Spleen (tissue), 11 donors: ENCODE measurements around the gene ATE1. TPM values are rescaled to one million over a fixed set of nuclear protein-coding genes. Genes with fewer than 3 reads are reported as not detected.
"Not testable (repeated sequence)": the region's sequence is repeated elsewhere in the genome, so short reads cannot be mapped to it uniquely, and the experiment has no call there.

Source experiments
- DNase-seq: peaks from one replicate; pipeline ENCODE4 v3.0.0-alpha.2; 2020
- H3K27ac ChIP-seq, 8 donors: fragments of 200-600 bp; sonication (generic) in 7 of 8; 1 replicate in 4 of 8; 2 replicates in 4 of 8; pipeline versions ENCODE4 v1.5.0 to v1.8.0; 2016 to 2021; ENCODE audit warnings: inconsistent platforms in 4 of 8, mild to moderate bottlenecking in 4 of 8, moderate library complexity in 1 of 8
- H3K27me3 ChIP-seq, 7 donors: fragments of 200-600 bp; sonication (generic) in 6 of 7; replicated peaks in 1 of 7; 1 replicate in 4 of 7; 2 replicates in 3 of 7; pipeline versions ENCODE4 v1.5.0 to v1.8.0; 2016 to 2021; ENCODE audit warnings: inconsistent platforms in 3 of 7, mild to moderate bottlenecking in 1 of 7
- H3K36me3 ChIP-seq, 6 donors: fragments of 200-600 bp; sonication (generic) in 5 of 6; 1 replicate in 4 of 6; 2 replicates in 2 of 6; pipeline versions ENCODE4 v1.5.0 to v1.8.0; 2016 to 2021; ENCODE audit warnings: inconsistent platforms in 2 of 6
- H3K4me1 ChIP-seq, 6 donors: fragments of 200-600 bp; sonication (generic) in 5 of 6; 1 replicate in 3 of 6; 2 replicates in 3 of 6; pipeline versions ENCODE4 v1.5.0 to v1.8.0; 2016 to 2021; ENCODE audit warnings: inconsistent platforms in 3 of 6
- H3K4me3 ChIP-seq, 8 donors: fragments of 200-600 bp; sonication (generic) in 7 of 8; 1 replicate in 4 of 8; 2 replicates in 4 of 8; pipeline versions ENCODE4 v1.5.0 to v1.8.0; 2016 to 2021; ENCODE audit warnings: inconsistent platforms in 4 of 8, mild to moderate bottlenecking in 4 of 8, moderate library complexity in 2 of 8
- H3K9me3 ChIP-seq, 8 donors: fragments of 200-600 bp; sonication (generic) in 7 of 8; 1 replicate in 4 of 8; 2 replicates in 4 of 8; pipeline versions ENCODE4 v1.5.0 to v1.8.0; 2016 to 2021; ENCODE audit warnings: inconsistent platforms in 4 of 8
- CTCF ChIP-seq, 11 experiments: fragments of 200-600 bp in 7 of 11; fragments of 450-650 bp in 4 of 11; sonication (generic) in 4 of 11; IDR thresholded peaks in 8 of 11; conservative IDR thresholded peaks in 3 of 11; 1 replicate in 7 of 11; 2 replicates in 4 of 11; pipeline versions ENCODE4 v1.4.0 to v1.8.0; 2016 to 2021; ENCODE audit warnings: antibody characterized with exemption in 11 of 11, inconsistent platforms in 4 of 11, mild to moderate bottlenecking in 1 of 11
- POLR2A ChIP-seq, 3 donors: fragments of 450-650 bp; IDR thresholded peaks; one replicate each; pipeline ENCODE4 v1.5.1; 2017; ENCODE audit warnings: antibody characterized with exemption in 3 of 3, mild to moderate bottlenecking in 1 of 3
- POLR2AphosphoS5 ChIP-seq, 3 donors: sonication (generic); formaldehyde crosslinking; IDR thresholded peaks; one replicate each; pipeline ENCODE4 v1.5.1; 2017; ENCODE audit warnings: antibody characterized with exemption in 3 of 3
- whole genome bisulfite sequencing, 5 donors: extraction: QIAGEN DNeasy Blood & Tissue Kit in 3 of 5; methylation state at CpG; one replicate each; pipeline versions ENCODE4 v1.1.5 to v1.1.7; 2013 to 2018; 5-methylcytosine and 5-hydroxymethylcytosine counted together
- intact Hi-C: fragments of 100-400 bp; cut with DNase I; formaldehyde crosslinking; loops from one replicate; pipeline ENCODE4 v1.15.0; 2023; ENCODE audit warnings: low total_unique reads
- polyA plus RNA-seq, 3 donors: library from polyadenylated mRNA; stranded (reverse); fragments of 200-250 nt; gene quantifications; one replicate each; pipeline ENCODE4 v1.2.1, GENCODE V29; 2013
- total RNA-seq, 7 donors: library from RNA; depleted of rRNA in 3 of 7; stranded (reverse); fragments of >200 nt in 3 of 7; fragmentation: NEBNext Ultra II Directional in 4 of 7; extraction: Animal tissue kit (Norgen Biotek cat#: 25700) in 4 of 7; gene quantifications; one replicate each; pipeline versions ENCODE4 v1.1.0 to v1.2.1, GENCODE V29; 2016 to 2021
- donor health status: healthy with polysubstance abuse.
- donor health status: DM: no; HTN: no; CAD: no; lungs with moderate emphysema.
- donor health status: DM: no; HTN: no; CAD: no.
- donor health status: Bipolar disorder and iron deficiency.
- donor health status: healthy.
- donor health status: DM: no; HTN: no; CAD: no.
- donor health status: DM: yes; HTN: yes; CAD: no.

Gene ATE1
- total and polyA plus RNA-seq, 10 donors = 5.4 to 38.9 (median 29.9) TPM

DNA sequence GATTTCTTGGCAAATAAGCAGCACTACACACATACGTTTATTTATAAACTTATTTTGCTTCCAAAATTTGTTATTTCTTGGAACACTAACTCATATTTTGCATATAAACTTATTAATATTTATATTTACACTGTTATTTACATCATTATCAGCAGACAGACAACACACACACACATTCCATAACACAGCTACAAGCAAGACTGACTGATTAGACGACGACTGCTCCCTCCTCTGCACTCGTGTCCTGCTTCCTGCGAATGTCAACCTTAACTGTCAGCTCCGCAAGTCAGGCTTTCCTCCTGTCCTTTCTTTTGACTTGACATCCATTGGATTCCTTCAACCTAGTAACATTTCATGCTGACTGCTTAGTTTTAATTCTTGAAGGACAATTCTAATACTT lies 96.6 kb downstream of the ATE1 start:
- DNase-seq = no peak
- no peak for TF ChIP-seq CTCF (IDR thresholded peaks at IDR 0.05 in 8 of 11, conservative IDR thresholded peaks at IDR 0.05 in 3 of 11)
- TF ChIP-seq POLR2AphosphoS5 (IDR thresholded peaks at IDR 0.05) = no peak
- no peak for TF ChIP-seq POLR2A (IDR thresholded peaks at IDR 0.05)
- Histone ChIP-seq H3K9me3 (no peaks in the 10 kb centered on the region), H3K27ac (no peak overlapping the region), H3K36me3 (peaks cover 2 to 92% (median 16%) of the 10 kb centered on the region in 6 donors), H3K4me1 (no peaks in the 10 kb centered on the region), H3K27me3 (no peaks in the 10 kb centered on the region), H3K4me3 (no peak overlapping the region)
- intact Hi-C loops = no loop called here
- 91 to 97% (median 93%) methylated on average over 6 of the region's 6 CpGs for WGBS, 5 donors

- H3K27me3 ChIP-seq = no peaks in the 10 kb centered on the region
- TF ChIP-seq POLR2AphosphoS5 (IDR thresholded peaks at IDR 0.05) = no peak
- TF ChIP-seq CTCF (IDR thresholded peaks at IDR 0.05 in 8 of 11, conservative IDR thresholded peaks at IDR 0.05 in 3 of 11) = no peak
- TF ChIP-seq POLR2A (IDR thresholded peaks at IDR 0.05) = no peak
- H3K9me3 ChIP-seq = no peaks in the 10 kb centered on the region
- H3K27ac ChIP-seq = no peak overlapping the region
- DNase-seq = no peak
- whole genome bisulfite sequencing, 5 donors = 90 to 98% (median 93%) methylated on average over 2 of the region's 2 CpGs
- H3K36me3 ChIP-seq = peaks cover 0 to 81% (median 9%) of the 10 kb centered on the region in 6 donors
- no peak overlapping the region for H3K4me3 ChIP-seq
- intact Hi-C loops = no loop called here
- no peaks in the 10 kb centered on the region for H3K4me1 ChIP-seq
Observed at GRCh38 chr10:121830101-121830500, 97.7 kb downstream of the ATE1 start.

- TF ChIP-seq POLR2A (IDR thresholded peaks at IDR 0.05) (no peak), POLR2AphosphoS5 (IDR thresholded peaks at IDR 0.05) (no peak), CTCF (IDR thresholded peaks at IDR 0.05 in 8 of 11, conservative IDR thresholded peaks at IDR 0.05 in 3 of 11) (no peak)
- peaks cover 0 to 62% (median 6%) of the 10 kb centered on the region in 6 donors for H3K36me3 ChIP-seq
- no peak overlapping the region for H3K27ac ChIP-seq
- H3K9me3 ChIP-seq = no peaks in the 10 kb centered on the region
- H3K4me1 ChIP-seq = no peaks in the 10 kb centered on the region
- 85 to 93% (median 90%) methylated on average over 5 of the region's 5 CpGs for WGBS, 5 donors
- no peak overlapping the region for H3K4me3 ChIP-seq
- intact Hi-C loops = no loop called here
- no peaks in the 10 kb centered on the region for H3K27me3 ChIP-seq
- no peak for DNase-seq
Observed at GRCh38 chr10:121828045-121828444, 99.8 kb downstream of the ATE1 start.

DNA sequence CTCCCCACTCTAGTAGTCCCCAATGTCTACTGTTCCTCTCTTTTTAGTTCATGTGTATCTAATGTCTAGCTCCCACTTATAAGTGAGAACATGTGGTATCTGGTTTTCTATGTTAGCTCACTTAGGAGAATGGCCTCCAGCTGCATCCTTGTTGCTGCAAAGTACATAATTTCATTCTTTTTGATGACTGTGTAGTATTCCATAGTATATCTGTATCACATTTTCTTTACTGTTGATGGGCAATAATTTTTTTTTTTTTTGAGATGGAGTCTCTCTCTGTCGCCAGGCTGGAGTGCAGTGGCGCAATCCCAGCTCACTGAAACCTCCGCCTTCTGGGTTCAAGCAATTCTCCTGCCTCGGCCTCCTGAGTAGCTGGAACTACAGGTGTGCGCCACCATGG lies 101.1 kb downstream of the ATE1 start:
- intact Hi-C loops, H3K4me3 ChIP-seq, H3K4me1 ChIP-seq, H3K27ac ChIP-seq, H3K27me3 ChIP-seq, H3K9me3 ChIP-seq, DNase-seq: not testable (repeated sequence)
- peaks cover 0 to 52% (median 5%) of the 10 kb centered on the region in 6 donors for H3K36me3 ChIP-seq
- 95 to 98% (median 98%) methylated on average over 5 of the region's 5 CpGs for WGBS, 5 donors

- Histone ChIP-seq H3K4me1 (no peaks in the 10 kb centered on the region), H3K27me3 (no peaks in the 10 kb centered on the region), H3K36me3 (peaks cover 0 to 35% (median 5%) of the 10 kb centered on the region in 6 donors), H3K27ac (no peak overlapping the region), H3K4me3 (no peak overlapping the region), H3K9me3 (no peaks in the 10 kb centered on the region)
- peak in 9 of 11 experiments; percentile 5 to 64 (median 47) for TF ChIP-seq CTCF (IDR thresholded peaks at IDR 0.05 in 8 of 11, conservative IDR thresholded peaks at IDR 0.05 in 3 of 11)
- TF ChIP-seq POLR2A (IDR thresholded peaks at IDR 0.05) = no peak
- DNase-seq = no peak
- 72 to 77% (median 75%) methylated on average over 5 of the region's 5 CpGs for WGBS, 5 donors
- intact Hi-C loops = no loop called here
Observed at GRCh38 chr10:121823993-121824463, 103.8 kb downstream of the ATE1 start.
